G401.6 (cell line): ENCODE results near the gene KCNN3.

ENCODE experiments used
- FAIRE-seq: peaks from 2 replicates; lab custom pipeline; 2012; peaks lifted over from hg19 to GRCh38; lab: Jason Lieb, UNC

The KCNN3 gene

DNA sequence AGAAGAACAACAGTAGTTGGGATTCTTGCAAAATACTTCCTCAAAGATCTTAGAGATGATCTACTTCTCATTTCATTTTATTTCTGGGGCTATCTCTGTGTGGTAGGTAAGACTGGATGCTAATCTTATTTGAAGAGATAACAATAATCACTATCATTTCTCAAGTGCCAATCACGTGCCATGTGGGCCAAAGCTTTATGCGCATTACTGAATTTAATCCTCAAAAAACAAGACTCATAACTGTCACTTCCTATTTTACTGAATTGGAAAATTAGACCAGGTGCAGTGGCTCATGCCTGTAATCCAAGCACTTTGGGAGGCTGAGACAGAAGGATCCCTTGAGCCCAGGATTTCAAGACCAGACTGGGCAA, 121.7 kb downstream of the KCNN3 start:
- FAIRE-seq = no peak

DNA sequence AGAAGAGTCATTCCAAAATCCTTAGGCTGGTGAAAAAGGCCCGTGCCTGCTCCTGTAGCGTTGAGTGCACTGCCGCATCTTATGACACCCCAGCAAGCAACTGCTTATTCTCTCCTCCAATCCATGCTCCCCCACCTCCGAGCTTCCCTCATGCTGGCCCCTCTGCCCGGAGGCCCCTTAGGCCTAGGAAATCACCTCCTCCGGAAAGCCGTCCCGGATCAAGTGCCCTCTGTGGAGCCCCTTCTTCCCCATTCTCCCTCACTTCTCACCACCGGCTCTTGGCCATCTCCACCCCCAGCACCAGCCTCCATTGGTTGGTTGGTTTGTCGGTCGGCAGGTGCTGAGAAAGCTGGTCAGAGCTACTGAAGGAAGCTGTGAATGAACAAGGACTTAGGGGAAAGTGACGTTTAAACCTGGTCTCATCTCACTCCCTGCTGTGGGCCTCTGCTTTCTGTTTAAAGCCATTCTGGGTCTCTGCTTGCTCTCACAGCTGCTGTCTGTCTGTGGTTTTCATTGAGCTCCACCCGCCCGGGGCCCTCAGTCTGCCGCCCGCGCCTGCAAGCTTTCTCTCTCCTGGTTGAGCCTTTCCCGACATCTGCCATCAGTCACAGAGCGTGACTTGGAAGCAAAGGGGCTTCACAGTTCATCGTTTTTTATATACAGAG, 122.2 kb downstream of the KCNN3 start:
- no peak for FAIRE-seq

GRCh38 chr1:154747380-154747739, 122.7 kb downstream of the KCNN3 start:
- no peak for FAIRE-seq

DNA sequence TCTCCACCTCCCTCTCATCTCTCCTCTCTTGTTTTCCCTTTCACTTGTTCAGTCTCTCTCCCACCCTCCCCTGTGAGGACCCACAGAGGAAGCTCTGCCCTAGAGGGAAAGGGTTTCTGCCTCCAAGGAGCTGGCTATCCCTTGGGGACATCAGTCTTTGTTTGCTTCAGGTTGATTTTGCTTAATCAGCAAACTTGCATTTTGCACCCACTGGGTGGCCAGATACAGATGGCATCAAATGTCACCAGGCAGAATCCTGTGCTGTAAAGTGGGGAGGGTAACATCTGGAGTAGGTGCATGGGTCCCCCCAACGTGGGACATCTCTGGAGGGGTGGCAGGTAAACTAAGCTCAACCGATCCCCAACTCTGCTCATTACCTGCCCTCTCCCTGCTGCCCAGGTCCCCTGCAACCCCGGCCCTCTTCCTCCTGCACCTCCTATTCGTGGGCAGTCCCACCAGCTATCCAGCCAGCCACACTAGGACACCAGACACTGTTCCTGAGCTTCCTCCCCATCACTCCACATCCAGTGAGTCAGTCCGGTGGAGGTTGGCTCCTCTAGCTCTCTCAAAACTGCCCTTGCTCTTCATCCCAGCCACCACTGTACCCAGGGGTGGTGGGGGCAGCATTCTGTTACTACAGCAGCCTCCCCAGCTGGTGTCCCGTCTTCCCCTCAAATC, 123.3 kb downstream of the KCNN3 start:
- FAIRE-seq = no peak

DNA sequence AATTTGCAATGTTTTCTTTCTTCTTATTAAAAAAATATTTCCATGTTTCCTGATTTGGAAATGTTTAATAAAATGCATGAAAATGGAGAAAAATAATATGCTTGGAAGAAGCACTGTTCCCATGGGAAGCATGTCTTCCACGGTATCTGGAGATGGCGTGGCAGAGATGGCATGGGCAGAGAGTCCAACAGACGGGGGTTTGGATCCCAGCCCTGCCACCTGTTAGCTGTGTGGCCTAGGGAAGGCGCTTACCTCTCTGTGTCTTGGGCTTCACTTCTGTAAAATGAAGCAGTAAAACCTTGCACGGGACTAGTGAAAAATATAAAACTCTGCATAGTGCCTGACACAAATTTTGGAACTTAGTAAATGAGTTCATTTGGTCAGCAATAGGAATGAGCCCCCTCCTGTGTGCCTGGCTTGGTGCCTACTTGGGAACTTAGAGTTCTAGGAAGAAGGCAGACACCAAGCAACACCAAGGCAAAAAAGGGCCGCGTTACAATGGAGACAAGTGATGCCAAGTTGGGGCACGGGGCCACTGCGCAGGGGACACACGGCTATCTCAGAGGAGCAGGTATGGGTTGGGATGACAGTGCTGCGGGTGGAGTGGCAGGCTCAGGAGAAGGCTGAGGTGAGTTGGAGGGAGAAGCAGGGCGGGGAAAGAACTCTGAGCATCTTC, 124.2 kb downstream of the KCNN3 start:
- FAIRE-seq = no peak

DNA sequence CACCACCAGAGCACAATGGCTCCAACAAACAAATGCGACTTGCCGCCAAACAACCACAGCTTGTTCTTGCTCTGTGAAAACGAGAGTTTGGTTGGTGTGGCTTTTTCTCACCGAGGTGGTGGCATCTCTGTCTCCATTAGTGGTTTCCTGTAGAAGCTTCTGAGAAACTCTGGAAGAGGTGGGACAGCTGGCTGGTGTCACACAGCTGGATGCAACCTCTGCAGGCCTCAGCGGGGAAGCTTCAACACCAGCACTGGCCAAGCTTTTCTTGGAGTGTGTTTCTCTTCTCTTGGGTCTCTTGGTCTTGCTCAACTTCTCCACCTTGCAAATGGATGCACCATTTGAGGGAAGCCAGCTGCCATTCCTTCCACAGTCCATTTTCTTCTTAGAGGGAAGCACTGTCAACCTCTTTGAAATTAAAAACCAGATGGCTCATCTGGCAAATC, 124.8 kb downstream of the KCNN3 start:
- FAIRE-seq = no peak

DNA sequence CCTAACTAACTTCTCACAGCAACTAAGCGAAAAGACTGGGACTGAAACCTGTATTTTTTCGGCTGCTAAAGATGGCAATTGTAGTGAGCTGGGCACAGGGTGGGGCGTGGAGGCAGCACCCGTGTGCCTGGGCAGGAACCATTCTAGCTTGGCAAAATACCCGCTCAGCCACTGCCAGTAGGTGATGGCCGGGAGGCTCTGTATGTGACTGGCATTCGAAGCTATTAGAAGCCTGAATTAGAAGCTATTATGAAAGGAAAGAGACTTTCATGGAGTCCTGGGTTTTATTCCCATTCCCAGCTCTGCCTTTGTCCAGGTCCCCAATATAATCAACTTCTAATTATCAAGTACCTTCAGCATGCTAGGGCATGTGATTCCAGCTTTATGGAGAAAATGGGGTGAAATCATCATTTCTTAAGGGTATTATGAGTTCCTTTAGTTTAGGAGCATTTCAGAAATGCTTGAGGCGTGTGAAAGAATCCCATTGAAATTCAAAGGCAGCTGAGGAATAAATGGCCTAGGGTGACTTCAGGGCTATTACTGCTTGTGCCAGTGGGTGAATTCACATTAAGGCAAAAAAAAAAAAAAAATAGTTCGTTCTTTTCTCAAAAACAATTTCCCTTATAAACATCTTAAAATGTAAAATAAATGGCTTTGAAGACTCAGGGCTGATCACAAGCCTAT, 125.6 kb downstream of the KCNN3 start:
- FAIRE-seq = no peak

DNA sequence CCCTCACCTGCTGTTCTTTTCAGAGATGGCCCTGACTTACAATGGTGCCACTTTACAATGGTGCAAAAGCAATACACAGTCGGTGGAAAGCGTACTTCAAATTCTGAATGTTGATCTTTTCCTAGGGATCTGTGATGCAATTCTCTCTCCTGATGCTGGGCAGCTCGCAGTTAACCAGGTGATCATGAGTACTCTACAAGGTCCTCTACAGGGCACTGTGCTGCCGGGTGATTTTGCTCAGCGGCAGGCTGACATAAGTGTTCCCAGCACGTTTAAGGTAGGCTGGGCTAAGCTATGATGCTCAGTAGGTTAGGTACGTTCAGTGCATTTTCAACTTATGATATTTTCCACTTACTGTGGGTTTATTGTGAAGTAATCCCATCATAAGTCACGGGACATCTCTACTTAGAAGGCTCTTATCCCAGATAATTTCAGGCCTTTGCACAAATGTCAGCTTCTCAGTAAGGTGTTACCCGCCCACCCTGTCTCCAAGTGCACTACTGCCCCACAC, 126.5 kb downstream of the KCNN3 start:
- FAIRE-seq = no peak

DNA sequence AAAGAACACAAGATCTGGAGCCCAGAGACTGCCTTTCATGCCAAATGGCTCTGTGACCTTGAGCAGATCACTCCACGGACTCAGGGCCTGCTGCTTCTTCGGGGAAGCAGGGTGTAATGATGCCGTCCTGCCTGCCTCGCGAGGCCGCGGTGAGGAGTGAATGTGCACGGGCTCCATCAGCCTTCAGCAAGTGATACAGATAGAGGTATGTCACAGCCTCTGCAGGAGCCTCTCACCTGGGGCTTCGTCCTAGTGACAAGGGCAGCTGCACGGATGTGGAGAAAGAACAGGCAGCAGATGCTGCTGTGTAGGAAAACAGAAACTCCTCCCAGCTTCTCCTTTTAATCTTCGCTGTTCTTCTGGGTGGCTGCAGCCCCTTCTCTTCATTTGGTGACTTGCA, 127.5 kb downstream of the KCNN3 start:
- no peak for FAIRE-seq

DNA sequence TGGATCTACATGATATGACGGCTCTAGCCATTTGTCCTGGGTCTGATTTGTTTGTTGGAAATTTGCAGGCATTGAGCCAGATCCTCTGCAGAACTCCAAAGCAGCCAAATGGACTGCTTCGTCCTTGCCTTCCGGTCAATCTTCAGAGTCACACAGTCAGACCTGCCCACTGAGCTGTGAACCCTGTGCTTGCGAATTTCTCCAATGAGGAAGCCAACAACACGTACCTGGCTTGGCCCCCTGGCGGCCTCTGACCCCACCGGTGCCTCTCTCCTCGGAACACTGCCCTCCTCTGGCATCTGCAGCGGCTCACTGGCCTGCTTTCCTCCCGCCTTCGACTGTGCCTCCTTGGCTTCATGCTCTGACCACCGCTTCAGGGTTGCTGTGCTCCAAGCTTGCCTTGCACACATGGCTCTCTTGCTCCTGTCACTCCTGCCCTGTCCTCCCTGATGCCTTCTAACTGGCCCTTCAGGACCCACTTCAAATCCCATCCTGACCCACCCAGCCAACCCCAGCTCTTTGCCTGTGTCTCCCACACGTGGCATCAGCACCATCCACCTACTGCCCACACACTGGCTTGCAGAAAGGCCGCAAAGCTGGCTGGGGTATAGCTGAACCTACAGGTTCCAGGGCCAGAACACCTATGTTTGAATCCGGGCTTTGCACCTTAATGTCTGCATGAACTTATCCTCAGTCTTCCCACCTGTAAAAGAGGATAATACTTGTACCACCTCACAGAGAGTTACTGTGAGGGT, 128.2 kb downstream of the KCNN3 start:
- FAIRE-seq = no peak

GRCh38 chr1:154741327-154741726, 128.8 kb downstream of the KCNN3 start:
- FAIRE-seq = no peak

DNA sequence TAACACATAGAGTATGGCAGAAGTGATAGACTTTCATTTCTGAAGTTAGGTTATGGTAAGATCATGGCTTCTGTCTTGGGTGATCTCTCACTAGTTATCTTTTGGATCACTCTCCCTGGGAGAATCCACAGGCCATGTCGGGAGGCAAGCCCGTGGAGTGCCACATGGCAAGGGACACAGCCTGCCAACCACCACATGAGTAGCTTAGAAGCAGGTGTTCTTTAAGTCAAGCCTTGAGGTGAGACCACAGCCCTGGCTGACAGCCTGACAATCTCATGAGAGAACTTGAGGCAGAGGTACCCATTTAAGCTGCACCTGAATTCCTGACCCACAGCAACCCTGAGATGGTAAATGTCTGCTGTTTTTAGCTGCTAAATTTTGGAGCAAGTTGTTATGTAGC, 130.4 kb downstream of the KCNN3 start:
- FAIRE-seq = no peak

DNA sequence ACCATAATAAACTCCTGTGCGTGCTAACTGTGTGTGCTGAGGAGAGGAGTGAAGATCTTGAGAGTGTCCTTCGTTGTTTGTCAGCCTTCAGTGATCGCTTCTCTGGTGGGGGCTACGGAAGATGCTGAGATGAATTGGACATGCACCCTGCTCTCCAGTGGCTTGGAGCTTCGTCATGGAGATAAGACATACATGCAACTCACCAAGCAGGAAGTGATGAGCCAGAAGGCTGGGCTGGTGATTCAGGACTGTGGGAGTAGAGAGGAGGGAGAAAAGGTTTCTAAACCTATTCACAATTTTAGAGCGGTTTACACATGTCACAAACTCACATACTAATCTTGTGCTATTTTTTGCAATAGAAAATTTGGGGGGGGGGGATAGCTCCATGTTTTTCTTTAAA, 133.2 kb downstream of the KCNN3 start:
- FAIRE-seq = no peak

GRCh38 chr1:154735804-154736168, 134.3 kb downstream of the KCNN3 start:
- no peak for FAIRE-seq

DNA sequence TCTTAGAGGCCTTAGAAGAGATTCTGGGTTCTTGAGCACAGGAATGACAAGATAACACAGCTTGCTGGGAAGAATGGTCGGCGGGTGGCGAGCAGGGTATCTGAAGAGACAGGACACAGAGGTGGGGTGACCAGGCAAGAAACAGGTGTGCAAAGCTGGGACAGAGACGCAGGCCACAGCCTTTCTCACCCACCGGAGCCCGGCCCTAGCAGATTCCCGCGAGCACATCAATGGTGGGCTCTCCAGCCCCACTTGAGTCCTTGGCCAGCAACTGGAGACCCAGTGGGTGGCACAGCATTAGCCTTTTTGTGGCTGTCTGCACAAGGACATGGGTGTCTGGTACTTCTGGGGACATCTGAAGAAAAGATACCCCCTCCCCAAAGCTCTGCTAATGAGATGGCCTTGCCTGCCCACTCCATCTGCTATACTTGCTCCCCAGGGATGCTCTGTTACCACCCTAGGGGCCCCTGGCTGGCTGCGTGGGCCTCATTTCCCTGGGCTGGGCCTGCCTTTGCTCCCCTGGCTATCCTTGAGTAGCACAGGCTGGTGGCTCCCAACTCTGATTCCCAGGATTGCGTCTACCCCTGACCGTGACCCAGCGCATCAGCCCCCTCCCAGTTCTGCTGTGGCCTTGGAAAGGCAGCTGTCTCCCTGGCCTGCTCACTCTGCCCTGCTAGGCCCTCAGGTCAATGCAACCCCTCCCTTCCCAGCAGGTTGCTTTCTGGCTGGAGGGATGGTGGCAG, 134.8 kb downstream of the KCNN3 start:
- no peak for FAIRE-seq

DNA sequence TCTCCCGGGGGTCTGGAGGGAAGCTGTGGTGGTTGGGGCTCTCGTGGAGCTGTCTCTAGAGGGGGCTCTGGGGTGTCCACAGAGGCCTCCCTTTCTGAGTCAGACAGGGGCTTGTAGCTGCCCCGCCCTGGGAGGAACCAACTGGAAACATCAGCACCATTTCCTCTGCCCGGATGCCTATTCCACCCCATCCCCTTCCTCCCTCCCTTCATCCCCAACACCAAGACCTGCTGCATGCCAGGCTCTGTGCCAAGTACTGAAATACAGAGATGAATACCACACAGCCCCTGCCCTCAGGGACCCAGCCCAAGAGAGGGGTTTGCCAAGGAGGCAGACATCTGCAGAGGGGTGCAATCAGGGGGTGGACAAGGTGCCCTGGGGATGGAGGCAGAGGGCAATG, 136.5 kb downstream of the KCNN3 start:
- FAIRE-seq = no peak

- FAIRE-seq = no peak
Measured at GRCh38 chr1:154730986-154731489, 139.0 kb downstream of the KCNN3 start.

- FAIRE-seq = no peak
Measured at GRCh38 chr1:154730259-154730658, 139.8 kb downstream of the KCNN3 start.

- FAIRE-seq = no peak
Measured at GRCh38 chr1:154729577-154729976, 140.5 kb downstream of the KCNN3 start.

GRCh38 chr1:154729031-154729442, 141.0 kb downstream of the KCNN3 start:
- FAIRE-seq = no peak
